HK-2 (cell line): ENCODE results near the gene FSTL1.

Experiments
- DNase-seq: peaks from one replicate; pipeline ENCODE4 v3.0.0-alpha.2; 2018; ENCODE audit not compliant: unreplicated experiment

The FSTL1 gene

GRCh38 chr3:120468635-120469295, 18.0 kb upstream of the FSTL1 start:
- no peak for DNase-seq

GRCh38 chr3:120462409-120462959, 11.7 kb upstream of the FSTL1 start:
- DNase-seq, result no peak

GRCh38 chr3:120461416-120461815, 10.6 kb upstream of the FSTL1 start:
- no peak for DNase-seq

GRCh38 chr3:120460862-120461261, 10.1 kb upstream of the FSTL1 start:
- no peak for DNase-seq

- no peak for DNase-seq
Observed at GRCh38 chr3:120460181-120460790, 9.5 kb upstream of the FSTL1 start.

- no peak for DNase-seq
Observed at GRCh38 chr3:120459196-120459595, 8.4 kb upstream of the FSTL1 start.

GRCh38 chr3:120457827-120458226, 7.0 kb upstream of the FSTL1 start:
- no peak for DNase-seq

- no peak for DNase-seq
Observed at GRCh38 chr3:120454076-120454689, 3.4 kb upstream of the FSTL1 start.

- no peak for DNase-seq
Observed at GRCh38 chr3:120452816-120453215, 2.0 kb upstream of the FSTL1 start.

GRCh38 chr3:120451806-120452205, 1.0 kb upstream of the FSTL1 start:
- DNase-seq, result no peak

- no peak for DNase-seq
Observed at GRCh38 chr3:120451272-120451761, 525 bp upstream of the FSTL1 start.

- no peak for DNase-seq
Observed at GRCh38 chr3:120449701-120450599, 842 bp downstream of the FSTL1 start.

GRCh38 chr3:120449251-120449650, 1.5 kb downstream of the FSTL1 start:
- no peak for DNase-seq

- DNase-seq, result no peak
Observed at GRCh38 chr3:120448756-120449155, 2.0 kb downstream of the FSTL1 start.

- no peak for DNase-seq
Observed at GRCh38 chr3:120446891-120447668, 3.7 kb downstream of the FSTL1 start.

GRCh38 chr3:120445654-120446053, 5.1 kb downstream of the FSTL1 start:
- no peak for DNase-seq

GRCh38 chr3:120443626-120444123, 7.1 kb downstream of the FSTL1 start:
- DNase-seq, result no peak

- no peak for DNase-seq
Observed at GRCh38 chr3:120442975-120443517, 7.7 kb downstream of the FSTL1 start.

GRCh38 chr3:120441776-120442175, 9.0 kb downstream of the FSTL1 start:
- DNase-seq, result no peak

- no peak for DNase-seq
Observed at GRCh38 chr3:120440762-120441161, 10.0 kb downstream of the FSTL1 start.
